Keratinocyte (primary cell): ENCODE measurements around the gene BABAM2. TPM values are rescaled to one million over a fixed set of nuclear protein-coding genes. Genes with fewer than 3 reads are reported as not detected.

Experiments used
- DNase-seq: peaks from one replicate; pipeline ENCODE4 v3.0.0-alpha.2; 2011; ENCODE audit warnings: low read depth, missing footprints, low spot score
- FAIRE-seq: peaks from 2 replicates; lab custom pipeline; 2011; peaks lifted over from hg19 to GRCh38; lab: Jason Lieb, UNC
- H2AFZ ChIP-seq: 2 replicates; pipeline ENCODE4 v1.6.0; 2012; ENCODE audit warnings: low read length, control low read depth, inconsistent platforms; ENCODE audit not compliant: control insufficient read depth
- H3K27ac ChIP-seq: 2 replicates; pipeline ENCODE4 v1.5.1; 2011; ENCODE audit warnings: low read length; ENCODE audit not compliant: control insufficient read depth, insufficient read depth
- H3K27me3 ChIP-seq: 3 replicates; pipeline ENCODE4 v1.6.0; 2011; ENCODE audit warnings: low read length; ENCODE audit not compliant: control insufficient read depth, insufficient read depth; ENCODE audit errors: extremely low read depth
- H3K36me3 ChIP-seq, 2 experiments: 2 replicates in 1 of 2; 3 replicates in 1 of 2; pipeline ENCODE4 v1.5.1; 2011; ENCODE audit warnings: low read length in 2 of 2, mild to moderate bottlenecking in 1 of 2; ENCODE audit not compliant: control insufficient read depth in 2 of 2, insufficient read depth in 2 of 2; ENCODE audit errors: extremely low read depth in 1 of 2
- H3K4me1 ChIP-seq: 3 replicates; pipeline ENCODE4 v1.5.1; 2011; ENCODE audit warnings: low read length; ENCODE audit not compliant: control insufficient read depth, insufficient read depth; ENCODE audit errors: extremely low read depth
- H3K4me2 ChIP-seq: 3 replicates; pipeline ENCODE4 v1.6.0; 2011; ENCODE audit warnings: low read depth, low read length; ENCODE audit not compliant: control insufficient read depth, insufficient read depth; ENCODE audit errors: extremely low read depth
- H3K4me3 ChIP-seq, 3 experiments: fragments of 200-600 bp in 1 of 3; sonication (generic) in 1 of 3; 2 replicates in 2 of 3; 3 replicates in 1 of 3; pipeline ENCODE4 v1.5.1; 2011 to 2016; ENCODE audit warnings: low read length in 3 of 3, mild to moderate bottlenecking in 3 of 3, control low read depth in 2 of 3, inconsistent platforms in 1 of 3, low read depth in 1 of 3, mixed read lengths in 1 of 3, mixed run types in 1 of 3, moderate library complexity in 1 of 3; ENCODE audit not compliant: control insufficient read depth in 2 of 3, insufficient read depth in 2 of 3; ENCODE audit errors: extremely low read depth in 1 of 3
- H3K79me2 ChIP-seq: 2 replicates; pipeline ENCODE4 v1.6.0; 2012; ENCODE audit warnings: low read length; ENCODE audit not compliant: control insufficient read depth, insufficient read depth
- H3K9ac ChIP-seq: 3 replicates; pipeline ENCODE4 v1.6.0; 2011; ENCODE audit warnings: low read length; ENCODE audit not compliant: control insufficient read depth, insufficient read depth; ENCODE audit errors: extremely low read depth
- H3K9me1 ChIP-seq: 3 replicates; pipeline ENCODE4 v1.6.0; 2011; ENCODE audit warnings: low read length; ENCODE audit not compliant: control insufficient read depth, insufficient read depth; ENCODE audit errors: extremely low read depth
- H3K9me3 ChIP-seq: 2 replicates; pipeline ENCODE4 v1.5.1; 2012; ENCODE audit warnings: low read depth, low read length; ENCODE audit not compliant: control insufficient read depth
- H4K20me1 ChIP-seq: 3 replicates; pipeline ENCODE4 v1.6.0; 2011; ENCODE audit warnings: low read length; ENCODE audit not compliant: control insufficient read depth, insufficient read depth; ENCODE audit errors: extremely low read depth
- EZH2 ChIP-seq: IDR thresholded peaks from one replicate; pipeline ENCODE4 v1.6.1; 2012; ENCODE audit warnings: inconsistent platforms, mild to moderate bottlenecking, low read length, moderate library complexity
- dilution Hi-C: fragments of 300-500 bp; cut with MboI; formaldehyde crosslinking; loops from one replicate; pipeline ENCODE4 v1.7.0; 2020; ENCODE audit warnings: low sequenced_read_pairs; ENCODE audit not compliant: extremely low pct_ligation_motif_present
- polyA plus RNA-seq, 5 experiments: library from polyadenylated mRNA; depleted of rRNA in 3 of 5; stranded (reverse) in 3 of 5; stranded (forward) in 1 of 5; unstranded in 1 of 5; fragments of >200 nt; gene quantifications; 1 replicate in 1 of 5; 2 replicates in 3 of 5; 3 replicates in 1 of 5; pipeline versions ENCODE4 v1.2.1 to v1.2.3, GENCODE V29; 2011 to 2012; ENCODE audit warnings: missing spikeins in 2 of 5, low read depth in 1 of 5, low replicate concordance in 1 of 5
- TF ChIP-seq, protein P1 (sequence below), 3 experiments: IDR thresholded peaks in 1 of 3; conservative IDR thresholded peaks in 1 of 3; optimal IDR thresholded peaks in 1 of 3; 2 replicates in 2 of 3; 3 replicates in 1 of 3; pipeline versions ENCODE3 to v1.5.1; 2011; ENCODE audit warnings: low read length in 3 of 3, mild to moderate bottlenecking in 3 of 3, moderate library complexity in 2 of 3, control low read depth in 1 of 3, inconsistent platforms in 1 of 3; ENCODE audit not compliant: insufficient read depth in 2 of 3; ENCODE audit errors: extremely low read depth in 1 of 3

Gene BABAM2
- polyA plus RNA-seq, 1 donor (not counting 4 experiments of a cell fraction or from before 2014, with no cell fraction given): 29.8 TPM

DNA sequence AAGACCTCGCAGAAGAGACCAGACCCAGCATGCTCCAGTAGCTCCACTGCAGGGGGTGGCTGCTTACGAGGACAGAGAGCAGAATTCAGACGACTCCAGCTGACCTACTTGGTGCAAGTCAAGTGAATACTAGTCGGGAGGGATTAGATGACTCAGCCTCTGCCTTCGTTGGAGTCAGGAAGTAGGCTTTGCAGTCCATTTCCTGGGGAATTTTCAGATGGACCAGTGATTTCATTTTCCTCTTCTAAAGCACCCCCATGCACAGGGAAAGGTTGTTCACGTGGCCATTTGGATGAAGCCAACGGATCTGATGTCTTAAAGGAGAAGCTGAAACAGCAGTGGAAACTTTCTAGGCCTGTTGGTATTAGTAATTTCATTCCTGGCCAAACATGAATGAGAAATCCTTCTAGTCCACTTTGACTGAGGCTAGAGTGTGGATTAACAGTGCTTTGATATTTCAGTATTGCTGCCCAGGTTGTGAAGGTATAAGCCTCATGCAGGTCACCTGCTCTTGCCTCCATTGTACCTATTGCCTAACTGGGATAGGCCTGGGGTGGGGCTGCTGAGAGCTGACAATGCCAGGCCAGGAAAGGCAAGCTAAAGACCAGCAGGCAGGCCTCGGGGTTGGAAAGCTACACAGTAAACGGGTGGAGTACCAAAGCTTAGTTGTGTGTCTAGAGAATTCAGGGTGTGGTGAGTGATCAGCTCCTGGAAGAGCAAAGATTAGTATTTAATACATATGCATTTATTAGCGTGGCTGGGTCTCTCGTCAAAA lies 384.6 kb downstream of the BABAM2 start:
- Histone ChIP-seq H3K36me3 (no peaks in the 10 kb centered on the region), H3K27me3 (no peaks in the 10 kb centered on the region), H3K4me3 (peak overlapping the region in 2 of 3 experiments; percentile 45 to 54), H3K4me2 (peak overlapping the region; percentile 83), H3K9me1 (no peaks in the 10 kb centered on the region), H3K4me1 (peaks cover 44% of the 10 kb centered on the region), H2AFZ (peak overlapping the region; percentile 24), H3K9me3 (no peaks in the 10 kb centered on the region), H4K20me1 (no peaks in the 10 kb centered on the region), H3K27ac (peak overlapping the region; percentile 98), H3K9ac (peak overlapping the region; percentile 78), H3K79me2 (no peaks in the 10 kb centered on the region)
- TF ChIP-seq, protein P1, sequence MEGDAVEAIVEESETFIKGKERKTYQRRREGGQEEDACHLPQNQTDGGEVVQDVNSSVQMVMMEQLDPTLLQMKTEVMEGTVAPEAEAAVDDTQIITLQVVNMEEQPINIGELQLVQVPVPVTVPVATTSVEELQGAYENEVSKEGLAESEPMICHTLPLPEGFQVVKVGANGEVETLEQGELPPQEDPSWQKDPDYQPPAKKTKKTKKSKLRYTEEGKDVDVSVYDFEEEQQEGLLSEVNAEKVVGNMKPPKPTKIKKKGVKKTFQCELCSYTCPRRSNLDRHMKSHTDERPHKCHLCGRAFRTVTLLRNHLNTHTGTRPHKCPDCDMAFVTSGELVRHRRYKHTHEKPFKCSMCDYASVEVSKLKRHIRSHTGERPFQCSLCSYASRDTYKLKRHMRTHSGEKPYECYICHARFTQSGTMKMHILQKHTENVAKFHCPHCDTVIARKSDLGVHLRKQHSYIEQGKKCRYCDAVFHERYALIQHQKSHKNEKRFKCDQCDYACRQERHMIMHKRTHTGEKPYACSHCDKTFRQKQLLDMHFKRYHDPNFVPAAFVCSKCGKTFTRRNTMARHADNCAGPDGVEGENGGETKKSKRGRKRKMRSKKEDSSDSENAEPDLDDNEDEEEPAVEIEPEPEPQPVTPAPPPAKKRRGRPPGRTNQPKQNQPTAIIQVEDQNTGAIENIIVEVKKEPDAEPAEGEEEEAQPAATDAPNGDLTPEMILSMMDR (optimal IDR thresholded peaks at IDR 0.05 in 1 of 3, IDR thresholded peaks at IDR 0.05 in 1 of 3, conservative IDR thresholded peaks at IDR 0.05 in 1 of 3; ENCODE audit: extremely low read depth in 1 of 3, insufficient read depth in 2 of 3, low read length in 3 of 3): no peak
- no peak for TF ChIP-seq EZH2
- dilution Hi-C loops: no loop called here
- DNase-seq (peak; percentile 62), FAIRE-seq (peak; percentile 94)

- Histone ChIP-seq H3K27me3 (no peaks in the 10 kb centered on the region), H3K4me3 (peak overlapping the region in 1 of 3 experiments; percentile 54), H3K4me2 (peak overlapping the region; percentile 83), H3K36me3 (no peaks in the 10 kb centered on the region), H3K9me3 (no peaks in the 10 kb centered on the region), H3K27ac (peak overlapping the region; percentile 98), H4K20me1 (no peaks in the 10 kb centered on the region), H3K9me1 (no peaks in the 10 kb centered on the region), H3K9ac (peak overlapping the region; percentile 78), H3K4me1 (peaks cover 37% of the 10 kb centered on the region), H2AFZ (peak overlapping the region; percentile 69), H3K79me2 (no peaks in the 10 kb centered on the region)
- FAIRE-seq (peak; percentile 78), DNase-seq (peak; percentile 86)
- no peak for TF ChIP-seq EZH2
- TF ChIP-seq, protein P1 (optimal IDR thresholded peaks at IDR 0.05 in 1 of 3, IDR thresholded peaks at IDR 0.05 in 1 of 3, conservative IDR thresholded peaks at IDR 0.05 in 1 of 3; ENCODE audit: extremely low read depth in 1 of 3, insufficient read depth in 2 of 3, low read length in 3 of 3): no peak
- dilution Hi-C loops: no loop called here
Observed at GRCh38 chr2:28276076-28276618, 385.6 kb downstream of the BABAM2 start.
